ENCODE results near the gene TMEM131L.

TMEM131L gene

DNA sequence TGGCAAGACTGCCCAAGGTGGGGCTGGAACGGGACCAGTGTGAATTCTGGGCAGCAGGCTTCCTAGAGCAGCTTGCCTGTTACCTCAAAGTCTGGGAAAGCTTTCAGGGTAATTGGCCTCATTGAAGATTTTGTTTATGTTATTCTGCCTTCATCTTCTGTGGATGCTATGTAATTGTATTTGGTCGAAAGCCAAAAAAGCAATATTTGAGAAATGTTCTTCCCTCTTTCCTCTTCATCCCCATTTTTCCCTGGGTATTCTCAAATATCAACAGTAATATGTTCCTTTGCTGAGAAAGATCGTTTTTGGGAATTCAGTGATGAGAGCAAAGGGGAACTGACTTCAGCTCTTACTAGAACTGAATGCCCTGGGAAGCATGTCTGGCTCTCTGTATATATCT lies 12.9 kb downstream of the TMEM131L start:
- no peak overlapping the region for H3K4me3 ChIP-seq (ENCODE audit: low read depth, low read length)
- TF ChIP-seq, protein P1, sequence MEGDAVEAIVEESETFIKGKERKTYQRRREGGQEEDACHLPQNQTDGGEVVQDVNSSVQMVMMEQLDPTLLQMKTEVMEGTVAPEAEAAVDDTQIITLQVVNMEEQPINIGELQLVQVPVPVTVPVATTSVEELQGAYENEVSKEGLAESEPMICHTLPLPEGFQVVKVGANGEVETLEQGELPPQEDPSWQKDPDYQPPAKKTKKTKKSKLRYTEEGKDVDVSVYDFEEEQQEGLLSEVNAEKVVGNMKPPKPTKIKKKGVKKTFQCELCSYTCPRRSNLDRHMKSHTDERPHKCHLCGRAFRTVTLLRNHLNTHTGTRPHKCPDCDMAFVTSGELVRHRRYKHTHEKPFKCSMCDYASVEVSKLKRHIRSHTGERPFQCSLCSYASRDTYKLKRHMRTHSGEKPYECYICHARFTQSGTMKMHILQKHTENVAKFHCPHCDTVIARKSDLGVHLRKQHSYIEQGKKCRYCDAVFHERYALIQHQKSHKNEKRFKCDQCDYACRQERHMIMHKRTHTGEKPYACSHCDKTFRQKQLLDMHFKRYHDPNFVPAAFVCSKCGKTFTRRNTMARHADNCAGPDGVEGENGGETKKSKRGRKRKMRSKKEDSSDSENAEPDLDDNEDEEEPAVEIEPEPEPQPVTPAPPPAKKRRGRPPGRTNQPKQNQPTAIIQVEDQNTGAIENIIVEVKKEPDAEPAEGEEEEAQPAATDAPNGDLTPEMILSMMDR (IDR thresholded peaks at IDR 0.05; ENCODE audit: low read depth, low read length): no peak

DNA sequence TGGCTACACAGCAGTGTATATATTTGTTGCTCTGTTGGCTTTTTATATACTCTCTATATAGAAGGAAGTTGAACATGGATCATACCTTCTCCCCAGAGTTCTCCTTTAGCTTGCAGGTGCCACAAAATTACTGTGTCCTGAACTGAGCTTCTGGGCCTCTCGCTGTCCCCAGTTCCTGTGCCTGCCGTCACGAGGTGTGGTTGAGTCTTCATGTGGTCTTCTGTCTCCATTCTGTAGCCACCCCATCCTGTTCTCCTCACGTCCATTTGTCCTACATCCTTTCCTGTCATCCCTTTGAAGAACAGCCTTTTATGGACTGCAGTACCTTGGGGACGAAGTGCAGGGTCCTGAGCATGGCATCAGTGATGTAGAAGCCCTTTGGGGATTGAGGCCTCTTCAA lies 14.5 kb downstream of the TMEM131L start:
- H3K4me3 ChIP-seq (ENCODE audit: low read depth, low read length): no peak overlapping the region
- TF ChIP-seq, protein P1 (IDR thresholded peaks at IDR 0.05; ENCODE audit: low read depth, low read length): no peak

GRCh38 chr4:153481478-153481877 lies 15.3 kb downstream of the TMEM131L start:
- H3K4me3 ChIP-seq (ENCODE audit: low read depth, low read length): no peak overlapping the region
- TF ChIP-seq, protein P1 (IDR thresholded peaks at IDR 0.05; ENCODE audit: low read depth, low read length): no peak

GRCh38 chr4:153483432-153484418 lies 17.6 kb downstream of the TMEM131L start:
- TF ChIP-seq, protein P1 (IDR thresholded peaks at IDR 0.05; ENCODE audit: low read depth, low read length): no peak
- H3K4me3 ChIP-seq (ENCODE audit: low read depth, low read length): no peak overlapping the region

DNA sequence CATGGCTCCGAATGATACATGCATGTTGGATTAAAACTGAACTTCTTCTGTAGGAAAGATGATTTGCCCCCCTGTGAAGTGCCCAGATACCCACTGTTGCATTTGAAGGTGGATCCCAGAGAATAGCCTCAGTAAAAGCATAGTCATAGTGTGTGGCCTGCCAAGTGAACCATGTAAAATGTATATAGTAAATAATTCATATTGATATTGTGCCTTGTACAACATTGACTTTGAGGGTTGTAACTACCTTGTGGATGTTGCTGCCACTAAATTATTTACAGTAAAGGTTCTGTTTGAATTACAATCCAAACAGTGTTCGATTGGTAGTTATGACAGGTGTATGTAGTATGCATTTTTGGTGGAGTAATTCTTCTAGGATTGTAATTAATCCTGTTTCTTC lies 19.2 kb downstream of the TMEM131L start:
- H3K4me3 ChIP-seq (ENCODE audit: low read depth, low read length): no peak overlapping the region
- TF ChIP-seq, protein P1 (IDR thresholded peaks at IDR 0.05; ENCODE audit: low read depth, low read length): no peak

- no peak overlapping the region for H3K4me3 ChIP-seq (ENCODE audit: low read depth, low read length)
- TF ChIP-seq, protein P1 (IDR thresholded peaks at IDR 0.05; ENCODE audit: low read depth, low read length): no peak
These were observed 19.7 kb downstream of the TMEM131L start for GRCh38 chr4:153485860-153486259.
